HEK293 (cell line): ENCODE measurements around the gene SH3BP5.

Experiments
- CTCF ChIP-seq: fragments of 450-650 bp; formaldehyde crosslinking; IDR thresholded peaks from 2 replicates; pipeline ENCODE4 v1.5.1; 2016; ENCODE audit warnings: missing biosample characterization, missing genetic modification characterization
- HOXA7 ChIP-seq: sonication (generic); formaldehyde crosslinking; IDR thresholded peaks from 2 replicates; pipeline ENCODE4 v1.8.1; 2022; ENCODE audit warnings: missing genetic modification reagents, borderline replicate concordance
- REST ChIP-seq: fragments of 450-650 bp; formaldehyde crosslinking; IDR thresholded peaks from 2 replicates; pipeline ENCODE4 v1.5.1; 2016; ENCODE audit warnings: missing biosample characterization, missing genetic modification characterization
- TF ChIP-seq, protein P1 (sequence below): fragments of 450-650 bp; formaldehyde crosslinking; IDR thresholded peaks from 2 replicates; pipeline ENCODE4 v1.5.1; 2016; ENCODE audit warnings: missing biosample characterization, missing genetic modification characterization, borderline replicate concordance

DNA sequence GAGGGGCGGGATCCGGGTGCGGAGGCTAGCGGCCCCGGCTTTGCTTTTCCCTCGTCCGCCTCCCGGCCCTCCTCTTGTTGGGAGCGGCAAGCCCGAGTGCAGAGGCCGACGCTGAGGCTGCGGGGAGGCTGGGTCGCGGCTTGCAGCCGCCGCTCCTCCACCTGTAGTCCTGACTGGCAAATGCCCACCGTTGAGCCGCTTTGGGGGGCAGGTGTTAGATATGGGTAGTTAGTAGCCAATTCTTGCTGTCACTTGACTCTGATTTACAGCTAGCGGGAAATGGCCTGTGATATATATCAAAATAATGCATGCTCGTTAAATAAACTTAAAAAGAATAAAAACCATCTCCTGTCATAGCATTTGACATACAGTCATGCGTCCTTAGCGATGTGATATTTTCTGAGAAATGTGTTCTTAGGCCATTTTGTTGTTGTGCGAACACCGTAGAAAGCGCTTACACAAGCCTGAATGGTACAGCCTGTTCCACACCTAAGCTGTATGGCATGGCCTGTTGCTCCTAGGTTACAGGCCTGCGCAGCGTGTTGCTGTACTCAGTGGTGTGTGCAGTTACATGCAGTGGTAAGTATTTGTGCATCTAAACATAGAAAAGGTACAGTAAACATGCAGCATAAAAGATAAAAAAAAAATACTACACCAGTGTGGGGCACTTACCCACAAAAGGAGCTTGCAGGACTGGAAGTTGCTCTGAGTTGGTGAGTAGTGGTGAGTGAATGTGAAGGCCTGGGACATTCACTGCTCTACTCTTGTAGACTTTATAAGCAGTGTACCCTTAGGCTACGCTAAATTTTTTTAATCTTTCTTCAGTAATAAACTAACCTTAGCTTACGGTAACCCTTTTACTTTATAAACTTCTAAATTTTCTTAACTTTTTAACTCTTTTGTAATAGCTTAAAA is 125.5 kb downstream of the SH3BP5 start:
- no peak for TF ChIP-seq CTCF (tag by site-specific recombination)
- no peak for TF ChIP-seq REST (tag by site-specific recombination)
- no peak for TF ChIP-seq HOXA7
- TF ChIP-seq, protein P1, sequence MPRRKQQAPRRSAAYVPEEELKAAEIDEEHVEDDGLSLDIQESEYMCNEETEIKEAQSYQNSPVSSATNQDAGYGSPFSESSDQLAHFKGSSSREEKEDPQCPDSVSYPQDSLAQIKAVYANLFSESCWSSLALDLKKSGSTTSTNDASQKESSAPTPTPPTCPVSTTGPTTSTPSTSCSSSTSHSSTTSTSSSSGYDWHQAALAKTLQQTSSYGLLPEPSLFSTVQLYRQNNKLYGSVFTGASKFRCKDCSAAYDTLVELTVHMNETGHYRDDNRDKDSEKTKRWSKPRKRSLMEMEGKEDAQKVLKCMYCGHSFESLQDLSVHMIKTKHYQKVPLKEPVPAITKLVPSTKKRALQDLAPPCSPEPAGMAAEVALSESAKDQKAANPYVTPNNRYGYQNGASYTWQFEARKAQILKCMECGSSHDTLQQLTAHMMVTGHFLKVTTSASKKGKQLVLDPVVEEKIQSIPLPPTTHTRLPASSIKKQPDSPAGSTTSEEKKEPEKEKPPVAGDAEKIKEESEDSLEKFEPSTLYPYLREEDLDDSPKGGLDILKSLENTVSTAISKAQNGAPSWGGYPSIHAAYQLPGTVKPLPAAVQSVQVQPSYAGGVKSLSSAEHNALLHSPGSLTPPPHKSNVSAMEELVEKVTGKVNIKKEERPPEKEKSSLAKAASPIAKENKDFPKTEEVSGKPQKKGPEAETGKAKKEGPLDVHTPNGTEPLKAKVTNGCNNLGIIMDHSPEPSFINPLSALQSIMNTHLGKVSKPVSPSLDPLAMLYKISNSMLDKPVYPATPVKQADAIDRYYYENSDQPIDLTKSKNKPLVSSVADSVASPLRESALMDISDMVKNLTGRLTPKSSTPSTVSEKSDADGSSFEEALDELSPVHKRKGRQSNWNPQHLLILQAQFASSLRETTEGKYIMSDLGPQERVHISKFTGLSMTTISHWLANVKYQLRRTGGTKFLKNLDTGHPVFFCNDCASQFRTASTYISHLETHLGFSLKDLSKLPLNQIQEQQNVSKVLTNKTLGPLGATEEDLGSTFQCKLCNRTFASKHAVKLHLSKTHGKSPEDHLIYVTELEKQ (tag by site-specific recombination), result no peak
